PC-3 (cell line): ENCODE data around the gene TSPO.

Experiments used
- CTCF ChIP-seq: fragments of 300-600 bp; sonication (generic); conservative IDR thresholded peaks from 2 replicates; pipeline ENCODE4 v1.5.1; 2017; ENCODE audit warnings: antibody characterized with exemption, low read depth, mild to moderate bottlenecking, low read length
- EZH2 ChIP-seq: fragments of 300-600 bp; sonication (generic); IDR thresholded peaks from one replicate; pipeline ENCODE4 v1.6.1; 2017; ENCODE audit warnings: antibody characterized with exemption, mild to moderate bottlenecking, low read length; ENCODE audit not compliant: unreplicated experiment

- TF ChIP-seq CTCF (no peak), EZH2 (no peak)
These were observed 30.1 kb downstream of the TSPO start for GRCh38 chr22:43181321-43182076.
